HG02678 (cell line): ENCODE data around the gene C12orf76.
"Not testable (repeated sequence)": the region's sequence is repeated elsewhere in the genome, so short reads cannot be mapped to it uniquely, and the experiment has no call there.

Source experiments
- ATAC-seq: cut with Tn5 transposase; IDR thresholded peaks from one replicate; pipeline ENCODE4 v1.9.1; 2021; ENCODE audit warnings: mild to moderate bottlenecking, moderate library complexity; ENCODE audit not compliant: unreplicated experiment

C12orf76 gene

GRCh38 chr12:110023059-110023980, 25.0 kb downstream of the C12orf76 start:
- ATAC-seq = no peak

GRCh38 chr12:110020956-110021355, 27.4 kb downstream of the C12orf76 start:
- ATAC-seq = no peak

GRCh38 chr12:110015132-110015531, 33.2 kb downstream of the C12orf76 start:
- no peak for ATAC-seq

GRCh38 chr12:110012659-110013058, 35.7 kb downstream of the C12orf76 start:
- no peak for ATAC-seq

GRCh38 chr12:110012137-110012536, 36.2 kb downstream of the C12orf76 start:
- ATAC-seq = peak; percentile 51

- ATAC-seq = peak; percentile 56
Observed at GRCh38 chr12:110010853-110011723, 37.2 kb downstream of the C12orf76 start.

- ATAC-seq = not testable (repeated sequence)
Observed at GRCh38 chr12:110008681-110009398, 39.5 kb downstream of the C12orf76 start.

- ATAC-seq = no peak
Observed at GRCh38 chr12:110007881-110008280, 40.4 kb downstream of the C12orf76 start.

GRCh38 chr12:110006115-110006514, 42.2 kb downstream of the C12orf76 start:
- ATAC-seq = no peak

GRCh38 chr12:110005319-110005973, 42.9 kb downstream of the C12orf76 start:
- peak; percentile 54 for ATAC-seq

- ATAC-seq = peak; percentile 49
Observed at GRCh38 chr12:110004598-110004997, 43.7 kb downstream of the C12orf76 start.

- no peak for ATAC-seq
Observed at GRCh38 chr12:110002676-110003515, 45.4 kb downstream of the C12orf76 start.

GRCh38 chr12:110001596-110001995, 46.7 kb downstream of the C12orf76 start:
- no peak for ATAC-seq

GRCh38 chr12:109999983-110000505, 48.3 kb downstream of the C12orf76 start:
- no peak for ATAC-seq

GRCh38 chr12:109999649-109999971, 48.7 kb downstream of the C12orf76 start:
- no peak for ATAC-seq

- ATAC-seq = peak; percentile 46
Observed at GRCh38 chr12:109998904-109999648, 49.2 kb downstream of the C12orf76 start, which contains the start of gene ANKRD13A. ANKRD13A (plus strand) TSS chr12:109999430; CDS start chr12:109999689, 259 bp downstream.

- ATAC-seq = no peak
Observed at GRCh38 chr12:109998241-109998903, 50.0 kb downstream of the C12orf76 start.

GRCh38 chr12:109997393-109997792, 50.9 kb downstream of the C12orf76 start:
- ATAC-seq = no peak
